Measurements from ENCODE around the gene ING4.

Gene ING4

GRCh38 chr12:6606331-6607131, 56.4 kb downstream of the ING4 start:
- Histone ChIP-seq H3K79me1 (replicated peaks; ENCODE audit: low read length, poor library complexity, severe bottlenecking) (peaks cover 5% of the 10 kb centered on the region), H3K23ac (ENCODE audit: low read length in 2 of 2) (peak overlapping the region in 1 of 2 experiments; percentile 97)

GRCh38 chr12:6605421-6606330, 57.2 kb downstream of the ING4 start:
- Histone ChIP-seq H2AK5ac (ENCODE audit: low read length, severe bottlenecking) (no peak overlapping the region), H4K91ac (ENCODE audit: low read length) (peak overlapping the region; percentile 28), H2BK5ac (ENCODE audit: low read depth, low read length, poor library complexity, severe bottlenecking) (no peak overlapping the region), H2BK120ac (ENCODE audit: low read depth, low read length) (peak overlapping the region; percentile 65), H3K23ac (ENCODE audit: low read length in 2 of 2) (peak overlapping the region in 1 of 2 experiments; percentile 68), H3K27me3 (ENCODE audit: control insufficient read depth in 1 of 2, insufficient read depth in 1 of 2, low read length in 2 of 2) (no peaks in the 10 kb centered on the region), H2BK12ac (ENCODE audit: low read length in 2 of 2) (peak overlapping the region in 1 of 2 experiments; percentile 58), H3K14ac (ENCODE audit: low read length in 2 of 2) (peak overlapping the region; percentile 21 to 99), H3K36me3 (ENCODE audit: control insufficient read depth in 1 of 2, insufficient read depth in 2 of 2, low read depth in 1 of 2, low read length in 2 of 2) (peaks cover 28 to 34% of the 10 kb centered on the region in 2 experiments), H2BK15ac (ENCODE audit: low read depth, poor library complexity, severe bottlenecking) (no peak overlapping the region), H3K9ac (ENCODE audit: low read length) (peak overlapping the region; percentile 88), H3K9me3 (ENCODE audit: control insufficient read depth, low read length) (no peaks in the 10 kb centered on the region), H3K4me3 (ENCODE audit: insufficient read depth in 1 of 2, low read depth in 1 of 2, low read length in 2 of 2) (peak overlapping the region; percentile 88 to 95), H3K4me2 (ENCODE audit: low read length, poor library complexity, severe bottlenecking) (peak overlapping the region; percentile 92), H3K4me1 (ENCODE audit: control insufficient read depth, insufficient read depth, low read depth, low read length) (peaks cover 17% of the 10 kb centered on the region), H3K18ac (ENCODE audit: low read depth in 1 of 2, low read length in 2 of 2) (peak overlapping the region; percentile 19 to 75), H3K79me1 (replicated peaks; ENCODE audit: low read length, poor library complexity, severe bottlenecking) (peaks cover 10% of the 10 kb centered on the region), H2AFZ (ENCODE audit: low read depth, low read length) (peak overlapping the region; percentile 44), H4K8ac (ENCODE audit: low read length) (peak overlapping the region; percentile 54), H3K4ac (ENCODE audit: low read depth in 1 of 2, low read length in 2 of 2) (peak overlapping the region; percentile 59 to 62), H3K27ac (ENCODE audit: low read length, poor library complexity, severe bottlenecking) (peak overlapping the region; percentile 22)
- peak; percentile 31 for DNase-seq
- 12% methylated on average over 14 of the region's 18 CpGs for WGBS

More at GRCh38 chr12:6606331-6607131, 56.4 kb downstream of the ING4 start:
- DNase-seq, result peak; percentile 62
- Histone ChIP-seq H3K36me3 (ENCODE audit: control insufficient read depth in 1 of 2, insufficient read depth in 2 of 2, low read depth in 1 of 2, low read length in 2 of 2) (peaks cover 20 to 26% of the 10 kb centered on the region in 2 experiments), H3K27ac (ENCODE audit: low read length, poor library complexity, severe bottlenecking) (peak overlapping the region; percentile 17), H2BK120ac (ENCODE audit: low read depth, low read length) (peak overlapping the region; percentile 65), H4K8ac (ENCODE audit: low read length) (peak overlapping the region; percentile 28), H4K91ac (ENCODE audit: low read length) (peak overlapping the region; percentile 28), H3K27me3 (ENCODE audit: control insufficient read depth in 1 of 2, insufficient read depth in 1 of 2, low read length in 2 of 2) (no peaks in the 10 kb centered on the region), H2AFZ (ENCODE audit: low read depth, low read length) (peak overlapping the region; percentile 44), H3K9me3 (ENCODE audit: control insufficient read depth, low read length) (no peaks in the 10 kb centered on the region), H3K18ac (ENCODE audit: low read depth in 1 of 2, low read length in 2 of 2) (peak overlapping the region; percentile 67 to 98), H3K4me1 (ENCODE audit: control insufficient read depth, insufficient read depth, low read depth, low read length) (peaks cover 17% of the 10 kb centered on the region), H2BK15ac (ENCODE audit: low read depth, poor library complexity, severe bottlenecking) (peak overlapping the region; percentile 80), H2AK5ac (ENCODE audit: low read length, severe bottlenecking) (no peak overlapping the region), H2BK5ac (ENCODE audit: low read depth, low read length, poor library complexity, severe bottlenecking) (peak overlapping the region; percentile 8), H3K4me2 (ENCODE audit: low read length, poor library complexity, severe bottlenecking) (peak overlapping the region; percentile 92), H3K4me3 (ENCODE audit: insufficient read depth in 1 of 2, low read depth in 1 of 2, low read length in 2 of 2) (peak overlapping the region; percentile 88 to 95), H3K4ac (ENCODE audit: low read depth in 1 of 2, low read length in 2 of 2) (peak overlapping the region; percentile 59 to 94), H2BK12ac (ENCODE audit: low read length in 2 of 2) (peak overlapping the region in 1 of 2 experiments; percentile 69), H3K14ac (ENCODE audit: low read length in 2 of 2) (peak overlapping the region; percentile 21 to 99), H3K9ac (ENCODE audit: low read length) (peak overlapping the region; percentile 88)
- WGBS, result 2% methylated on average over 33 of the region's 70 CpGs

- H3K4me3 ChIP-seq (ENCODE audit: insufficient read depth in 1 of 2, low read depth in 1 of 2, low read length in 2 of 2), result peak overlapping the region in 1 of 2 experiments; percentile 95
- H2BK15ac ChIP-seq (ENCODE audit: low read depth, poor library complexity, severe bottlenecking), result no peak overlapping the region
- DNase-seq, result no peak
- H4K91ac ChIP-seq (ENCODE audit: low read length), result no peak overlapping the region
- H3K14ac ChIP-seq (ENCODE audit: low read length in 2 of 2), result peak overlapping the region in 1 of 2 experiments; percentile 55
- H3K79me1 ChIP-seq (replicated peaks; ENCODE audit: low read length, poor library complexity, severe bottlenecking), result peaks cover 21% of the 10 kb centered on the region
- no peak overlapping the region for H2BK5ac ChIP-seq (ENCODE audit: low read depth, low read length, poor library complexity, severe bottlenecking)
- peak overlapping the region; percentile 92 for H3K4me2 ChIP-seq (ENCODE audit: low read length, poor library complexity, severe bottlenecking)
- H2AFZ ChIP-seq (ENCODE audit: low read depth, low read length), result no peak overlapping the region
- H3K9me3 ChIP-seq (ENCODE audit: control insufficient read depth, low read length), result no peaks in the 10 kb centered on the region
- H3K9ac ChIP-seq (ENCODE audit: low read length), result peak overlapping the region; percentile 88
- no peak overlapping the region for H3K18ac ChIP-seq (ENCODE audit: low read depth in 1 of 2, low read length in 2 of 2)
- H2BK120ac ChIP-seq (ENCODE audit: low read depth, low read length), result no peak overlapping the region
- no peak overlapping the region for H3K23ac ChIP-seq (ENCODE audit: low read length in 2 of 2)
- H3K36me3 ChIP-seq (ENCODE audit: control insufficient read depth in 1 of 2, insufficient read depth in 2 of 2, low read depth in 1 of 2, low read length in 2 of 2), result peaks cover 40 to 47% of the 10 kb centered on the region in 2 experiments
- no peak overlapping the region for H3K27ac ChIP-seq (ENCODE audit: low read length, poor library complexity, severe bottlenecking)
- 91% methylated on average over 6 of the region's 6 CpGs for WGBS
- H3K4me1 ChIP-seq (ENCODE audit: control insufficient read depth, insufficient read depth, low read depth, low read length), result peaks cover 17% of the 10 kb centered on the region
- H2AK5ac ChIP-seq (ENCODE audit: low read length, severe bottlenecking), result no peak overlapping the region
- H3K27me3 ChIP-seq (ENCODE audit: control insufficient read depth in 1 of 2, insufficient read depth in 1 of 2, low read length in 2 of 2), result no peaks in the 10 kb centered on the region
- H2BK12ac ChIP-seq (ENCODE audit: low read length in 2 of 2), result peak overlapping the region in 1 of 2 experiments; percentile 45
- H3K4ac ChIP-seq (ENCODE audit: low read depth in 1 of 2, low read length in 2 of 2), result no peak overlapping the region
- no peak overlapping the region for H4K8ac ChIP-seq (ENCODE audit: low read length)
These were observed 58.5 kb downstream of the ING4 start for GRCh38 chr12:6604259-6605029.

Data from mesenchymal stem cell (in vitro differentiated cells and primary cell).